HepG2 (cell line): ENCODE results near the gene WDR91. TPM values are rescaled to one million over a fixed set of nuclear protein-coding genes. Genes with fewer than 3 reads are reported as not detected.

Experiments
- DNMT3B ChIP-seq: conservative IDR thresholded peaks from 2 replicates; pipeline ENCODE4 v1.6.1; 2016; ENCODE audit warnings: missing biosample characterization, control low read depth
- GATAD2A ChIP-seq: IDR thresholded peaks from 2 replicates; pipeline ENCODE4 v1.6.1; 2016
- MAFG ChIP-seq: sonication (generic); formaldehyde crosslinking; IDR thresholded peaks from 2 replicates; pipeline ENCODE4 v1.5.1; 2020; ENCODE audit warnings: mild to moderate bottlenecking, missing genetic modification reagents
- NR2F2 ChIP-seq: IDR thresholded peaks from 2 replicates; pipeline ENCODE4 v1.6.1; 2012; ENCODE audit warnings: low read depth, inconsistent platforms, borderline replicate concordance
- RBFOX2 ChIP-seq: fragments of 200-400 bp; formaldehyde crosslinking; IDR thresholded peaks from 2 replicates; pipeline ENCODE4 v1.6.1; 2017; ENCODE audit warnings: low read depth, mild to moderate bottlenecking, low read length
- SAP130 ChIP-seq: IDR thresholded peaks from 2 replicates; pipeline ENCODE4 v1.6.1; 2016; ENCODE audit warnings: low read depth
- SOX13 ChIP-seq, 3 experiments: fragments of 450-650 bp in 1 of 3; sonication (generic) in 1 of 3; formaldehyde crosslinking in 1 of 3; IDR thresholded peaks in 2 of 3; conservative IDR thresholded peaks in 1 of 3; 2 replicates each; pipeline versions ENCODE4 v1.5.0 to v1.6.1; 2016 to 2020; ENCODE audit warnings: antibody characterized with exemption in 1 of 3, mild to moderate bottlenecking in 1 of 3, missing compliant biosample characterization in 1 of 3, missing genetic modification reagents in 1 of 3, moderate library complexity in 1 of 3
- ZKSCAN1 ChIP-seq: fragments of 150-350 bp; IDR thresholded peaks from 2 replicates; pipeline ENCODE4 v1.6.1; 2014; ENCODE audit warnings: low read length
- ZNF121 ChIP-seq: sonication (generic); formaldehyde crosslinking; IDR thresholded peaks from 2 replicates; pipeline ENCODE4 v1.5.0; 2020; ENCODE audit warnings: mild to moderate bottlenecking, missing genetic modification reagents
- ZNF230 ChIP-seq: sonication (generic); formaldehyde crosslinking; IDR thresholded peaks from 2 replicates; pipeline ENCODE4 v1.4.0; 2020; ENCODE audit warnings: mild to moderate bottlenecking, missing genetic modification reagents
- ZNF275 ChIP-seq: sonication (generic); formaldehyde crosslinking; IDR thresholded peaks from 2 replicates; pipeline ENCODE4 v1.8.0; 2022; ENCODE audit warnings: missing genetic modification reagents, mild to moderate bottlenecking, inconsistent platforms, borderline replicate concordance
- ZNF577 ChIP-seq: sonication (generic); formaldehyde crosslinking; IDR thresholded peaks from 2 replicates; pipeline ENCODE4 v1.4.0; 2020; ENCODE audit warnings: mild to moderate bottlenecking, low read depth, missing genetic modification reagents, borderline replicate concordance
- ZNF589 ChIP-seq: sonication (generic); formaldehyde crosslinking; conservative IDR thresholded peaks from 2 replicates; pipeline ENCODE4 v1.8.0; 2022; ENCODE audit warnings: mild to moderate bottlenecking, moderate library complexity, missing genetic modification reagents
- ZNF629 ChIP-seq: sonication (generic); formaldehyde crosslinking; conservative IDR thresholded peaks from 2 replicates; pipeline ENCODE4 v1.5.0; 2020; ENCODE audit warnings: missing genetic modification reagents
- ZNF770 ChIP-seq: sonication (generic); formaldehyde crosslinking; IDR thresholded peaks from 2 replicates; pipeline ENCODE4 v1.5.0; 2020; ENCODE audit warnings: mild to moderate bottlenecking, missing genetic modification reagents
- ZNF781 ChIP-seq: sonication (generic); formaldehyde crosslinking; IDR thresholded peaks from 2 replicates; pipeline ENCODE4 v1.5.1; 2020; ENCODE audit warnings: borderline replicate concordance, mild to moderate bottlenecking, missing genetic modification reagents; ENCODE audit errors: not compliant biosample characterization
- ZNF788 ChIP-seq: sonication (generic); formaldehyde crosslinking; IDR thresholded peaks from 2 replicates; pipeline ENCODE4 v1.5.0; 2020; ENCODE audit warnings: mild to moderate bottlenecking, missing genetic modification reagents, borderline replicate concordance
- ZSCAN5A ChIP-seq: sonication (generic); formaldehyde crosslinking; IDR thresholded peaks from 2 replicates; pipeline ENCODE4 v1.8.0; 2022; ENCODE audit warnings: mild to moderate bottlenecking, missing genetic modification reagents, borderline replicate concordance
- polyA plus RNA-seq, 8 experiments: library from polyadenylated mRNA; depleted of rRNA in 3 of 8; stranded (reverse) in 7 of 8; unstranded in 1 of 8; fragments of >200 nt; fragmentation: Illumina TruSeq in 4 of 8; extraction: Trizol in 4 of 8; gene quantifications; 2 replicates each; pipeline versions ENCODE4 v1.2.1 to v1.2.3, GENCODE V29; 2011 to 2016; ENCODE audit warnings: low read depth in 4 of 8, missing spikeins in 1 of 8, mixed read lengths in 1 of 8; ENCODE audit not compliant: insufficient read depth in 1 of 8
- total RNA-seq, 5 experiments: library from RNA; depleted of rRNA; stranded (reverse); fragments of >200 nt; fragmentation: Illumina TruSeq; extraction: Trizol; gene quantifications; 2 replicates each; pipeline ENCODE4 v1.2.3, GENCODE V29; 2016; ENCODE audit warnings: low read depth in 1 of 5
- TF ChIP-seq, protein P1 (sequence below): IDR thresholded peaks from 2 replicates; pipeline ENCODE4 v1.6.1; 2016; ENCODE audit warnings: missing genetic modification reagents, missing compliant biosample characterization
- TF ChIP-seq, protein P2 (sequence below): IDR thresholded peaks from 2 replicates; pipeline ENCODE4 v1.6.1; 2018; ENCODE audit warnings: missing genetic modification reagents, mild to moderate bottlenecking, missing compliant biosample characterization

The WDR91 gene
- total and polyA plus RNA-seq, 2 of the 13 experiments (the other 11 are each of a cell fraction or from before 2014, with no cell fraction given): 11.6 to 12.1 TPM

DNA sequence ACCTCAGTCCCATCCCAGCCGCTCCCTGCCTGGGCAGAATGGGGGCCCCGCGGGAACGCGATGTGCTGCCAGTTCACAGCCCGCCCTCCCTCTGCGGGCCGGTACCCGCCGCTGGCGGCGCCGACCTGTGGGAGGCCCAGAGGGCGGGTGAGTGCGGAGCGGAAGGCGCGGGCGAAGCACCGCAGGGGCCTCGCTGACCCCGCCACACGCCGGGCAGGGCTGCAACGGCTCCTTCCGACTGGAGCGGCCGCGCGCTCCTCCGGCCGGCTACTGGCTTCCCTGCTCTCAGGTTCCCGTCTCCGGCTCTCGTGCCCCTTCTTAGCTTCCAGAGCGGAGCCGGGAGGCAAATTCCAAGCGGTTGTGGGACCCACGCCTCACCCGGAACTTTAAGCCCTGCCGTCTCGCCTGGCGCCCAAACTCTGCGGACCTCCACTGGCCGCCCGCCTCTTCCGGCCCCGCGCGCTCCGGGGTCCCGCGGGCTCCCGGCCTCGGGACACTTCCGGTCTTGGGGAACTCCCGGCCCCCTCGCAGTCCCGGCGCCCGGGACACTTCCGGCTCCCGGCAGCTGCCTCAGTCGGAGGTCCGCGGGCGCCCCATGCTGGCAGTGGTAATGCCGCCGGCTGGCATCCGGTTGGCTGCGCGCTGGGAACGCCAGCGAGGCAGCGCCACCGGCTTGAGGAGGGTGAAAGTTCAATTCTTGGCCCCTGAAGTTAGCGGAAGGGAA lies 40.9 kb downstream of the WDR91 start, which contains the start of gene CYREN (continued):
- peak; percentile 16; the same call in 1 of the 2 replicates for TF ChIP-seq NR2F2
- TF ChIP-seq MAFG (CRISPR knock-in tag): no peak
- TF ChIP-seq ZNF230: peak; percentile 92; the same call in 1 of the 2 replicates
- peak; percentile 69 for TF ChIP-seq ZNF781 (CRISPR knock-in tag)
- TF ChIP-seq, protein P1, sequence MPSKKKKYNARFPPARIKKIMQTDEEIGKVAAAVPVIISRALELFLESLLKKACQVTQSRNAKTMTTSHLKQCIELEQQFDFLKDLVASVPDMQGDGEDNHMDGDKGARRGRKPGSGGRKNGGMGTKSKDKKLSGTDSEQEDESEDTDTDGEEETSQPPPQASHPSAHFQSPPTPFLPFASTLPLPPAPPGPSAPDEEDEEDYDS: peak; percentile 38; the same call in 1 of the 2 replicates
- no peak for TF ChIP-seq ZNF577
- peak; percentile 97 for TF ChIP-seq ZNF275 (CRISPR knock-in tag)
- peak; percentile 71; the same call in 1 of the 2 replicates for TF ChIP-seq ZNF788 (CRISPR knock-in tag)
- TF ChIP-seq GATAD2A (CRISPR knock-in tag): no peak; the same call in none of the 2 replicates
- TF ChIP-seq DNMT3B (CRISPR knock-in tag): no peak
- TF ChIP-seq, protein P2, sequence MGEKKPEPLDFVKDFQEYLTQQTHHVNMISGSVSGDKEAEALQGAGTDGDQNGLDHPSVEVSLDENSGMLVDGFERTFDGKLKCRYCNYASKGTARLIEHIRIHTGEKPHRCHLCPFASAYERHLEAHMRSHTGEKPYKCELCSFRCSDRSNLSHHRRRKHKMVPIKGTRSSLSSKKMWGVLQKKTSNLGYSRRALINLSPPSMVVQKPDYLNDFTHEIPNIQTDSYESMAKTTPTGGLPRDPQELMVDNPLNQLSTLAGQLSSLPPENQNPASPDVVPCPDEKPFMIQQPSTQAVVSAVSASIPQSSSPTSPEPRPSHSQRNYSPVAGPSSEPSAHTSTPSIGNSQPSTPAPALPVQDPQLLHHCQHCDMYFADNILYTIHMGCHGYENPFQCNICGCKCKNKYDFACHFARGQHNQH (CRISPR knock-in tag): peak; percentile 95
- TF ChIP-seq RBFOX2: peak; percentile 96
- peak; percentile 74; the same call in 1 of the 2 replicates for TF ChIP-seq ZNF589 (CRISPR knock-in tag)
- peak; percentile 41; the same call in 1 of the 2 replicates for TF ChIP-seq ZKSCAN1
- TF ChIP-seq SOX13 (IDR thresholded peaks at IDR 0.05): no peak
- peak in 1 of 2 experiments; percentile 59; a peak in 2 of 4 replicates for TF ChIP-seq SOX13 (CRISPR knock-in tag; conservative IDR thresholded peaks at IDR 0.05 in 1 of 2, IDR thresholded peaks at IDR 0.05 in 1 of 2)
- no peak; the same call in 1 of the 2 replicates for TF ChIP-seq ZNF629
- TF ChIP-seq ZNF121 (CRISPR knock-in tag): no peak; the same call in 1 of the 2 replicates
- TF ChIP-seq SAP130 (CRISPR knock-in tag): peak; percentile 83
- peak; percentile 56 for TF ChIP-seq ZNF770 (CRISPR knock-in tag)
- 0 out of 2 replicates have a peak, but pooled peaks have one; percentile 45 for TF ChIP-seq ZSCAN5A (CRISPR knock-in tag)
